Cardiac fibroblast (primary cell): ENCODE measurements around the gene C2.

Experiments
- DNase-seq, 2 donors: peaks; one replicate each; pipeline versions ENCODE4 v3.0.0 to v3.0.0-alpha.2; 2010; ENCODE audit warnings: low read depth in 2 of 2
- H3K4me3 ChIP-seq, 2 donors: replicated peaks in 1 of 2; 1 replicate in 1 of 2; 2 replicates in 1 of 2; pipeline ENCODE4 v1.5.1; 2011; ENCODE audit warnings: low read depth in 2 of 2, low read length in 2 of 2, mild to moderate bottlenecking in 2 of 2, moderate library complexity in 1 of 2
- TF ChIP-seq, protein P1 (sequence below): IDR thresholded peaks from one replicate; pipeline ENCODE4 v1.5.1; 2011; ENCODE audit warnings: low read depth, mild to moderate bottlenecking, low read length, inconsistent platforms

Gene C2

GRCh38 chr6:31881136-31881859 is 46.2 kb upstream of the C2 start:
- H3K4me3 ChIP-seq = no peak overlapping the region
- TF ChIP-seq, protein P1, sequence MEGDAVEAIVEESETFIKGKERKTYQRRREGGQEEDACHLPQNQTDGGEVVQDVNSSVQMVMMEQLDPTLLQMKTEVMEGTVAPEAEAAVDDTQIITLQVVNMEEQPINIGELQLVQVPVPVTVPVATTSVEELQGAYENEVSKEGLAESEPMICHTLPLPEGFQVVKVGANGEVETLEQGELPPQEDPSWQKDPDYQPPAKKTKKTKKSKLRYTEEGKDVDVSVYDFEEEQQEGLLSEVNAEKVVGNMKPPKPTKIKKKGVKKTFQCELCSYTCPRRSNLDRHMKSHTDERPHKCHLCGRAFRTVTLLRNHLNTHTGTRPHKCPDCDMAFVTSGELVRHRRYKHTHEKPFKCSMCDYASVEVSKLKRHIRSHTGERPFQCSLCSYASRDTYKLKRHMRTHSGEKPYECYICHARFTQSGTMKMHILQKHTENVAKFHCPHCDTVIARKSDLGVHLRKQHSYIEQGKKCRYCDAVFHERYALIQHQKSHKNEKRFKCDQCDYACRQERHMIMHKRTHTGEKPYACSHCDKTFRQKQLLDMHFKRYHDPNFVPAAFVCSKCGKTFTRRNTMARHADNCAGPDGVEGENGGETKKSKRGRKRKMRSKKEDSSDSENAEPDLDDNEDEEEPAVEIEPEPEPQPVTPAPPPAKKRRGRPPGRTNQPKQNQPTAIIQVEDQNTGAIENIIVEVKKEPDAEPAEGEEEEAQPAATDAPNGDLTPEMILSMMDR = no peak
- DNase-seq = no peak

DNA sequence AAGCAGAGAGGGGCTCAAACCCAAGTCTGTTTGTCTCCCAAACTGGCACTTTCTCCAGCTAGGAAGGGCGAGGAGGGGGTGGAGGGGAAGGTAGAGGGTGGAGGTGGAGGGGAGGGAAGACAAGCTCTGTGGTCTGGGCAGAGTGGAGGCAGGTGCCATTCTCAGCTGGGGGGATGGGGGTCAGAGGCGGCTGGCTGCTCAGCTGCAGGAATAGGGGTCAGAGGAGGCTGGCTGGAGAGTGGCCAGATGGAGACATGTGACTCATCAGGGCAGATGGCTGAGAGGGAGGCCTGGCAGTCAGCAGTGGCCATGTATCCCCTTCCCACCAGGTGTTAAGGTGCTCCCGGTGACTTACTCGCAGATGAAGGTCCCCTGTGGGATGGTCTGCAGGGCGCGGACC is 45.2 kb upstream of the C2 start:
- DNase-seq = peak; percentile 20 to 43
- no peak overlapping the region for H3K4me3 ChIP-seq
- TF ChIP-seq, protein P1 = no peak

- TF ChIP-seq, protein P1 = no peak
- DNase-seq = no peak
- no peak overlapping the region for H3K4me3 ChIP-seq
These were observed 43.8 kb upstream of the C2 start for GRCh38 chr6:31883676-31884075.

DNA sequence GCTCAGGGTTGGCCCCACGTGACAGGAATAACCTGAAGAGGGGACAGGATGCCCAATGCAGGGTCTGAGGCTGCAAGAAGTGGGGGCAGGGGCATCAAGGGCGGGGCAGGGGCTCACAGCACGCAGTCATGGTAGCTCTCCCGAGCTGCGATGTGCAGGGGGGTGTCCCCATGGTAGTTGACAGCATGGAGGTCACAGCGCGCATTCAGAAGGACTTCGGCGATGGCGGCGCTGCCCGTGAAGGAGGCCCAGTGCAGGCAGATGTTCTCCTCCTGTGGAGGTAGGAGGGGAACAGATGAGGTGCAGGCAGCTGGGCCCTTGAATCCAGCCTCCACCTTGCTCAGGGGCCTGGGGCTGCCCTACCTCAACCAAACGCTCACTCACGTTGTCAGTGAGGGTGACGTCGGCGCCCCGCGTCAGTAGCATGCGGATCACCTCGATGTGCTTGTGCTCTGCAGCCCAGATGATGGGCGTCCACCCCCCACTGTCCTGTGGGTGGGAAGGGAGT is 42.9 kb upstream of the C2 start:
- H3K4me3 ChIP-seq = no peak overlapping the region
- DNase-seq = no peak
- TF ChIP-seq, protein P1 = no peak

DNA sequence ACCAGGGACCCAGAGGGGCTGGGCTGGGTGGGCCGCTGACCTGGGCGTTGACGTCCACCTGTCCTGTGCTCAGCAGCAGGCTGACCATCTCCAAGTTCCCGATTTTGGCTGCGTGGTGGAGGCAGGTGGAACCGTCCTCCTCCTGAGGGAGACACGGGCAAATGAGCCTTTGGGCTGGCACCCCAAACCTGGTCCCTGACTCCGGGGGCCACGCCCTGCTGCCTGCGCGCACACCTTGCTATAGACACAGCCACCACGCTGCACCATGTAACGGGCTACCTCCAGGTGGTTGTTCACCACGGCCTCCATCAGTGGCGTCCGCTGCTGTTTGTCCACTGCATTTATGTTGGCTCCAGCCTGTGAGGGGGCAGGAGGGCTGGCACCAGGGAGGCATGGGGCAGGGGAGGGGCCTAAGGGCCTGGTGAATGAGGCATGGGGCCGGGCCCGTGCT is 41.0 kb upstream of the C2 start:
- no peak for DNase-seq
- no peak overlapping the region for H3K4me3 ChIP-seq
- TF ChIP-seq, protein P1 = no peak

GRCh38 chr6:31887173-31888007 is 40.1 kb upstream of the C2 start:
- DNase-seq = no peak
- TF ChIP-seq, protein P1 = no peak
- no peak overlapping the region for H3K4me3 ChIP-seq
